Ishikawa (cell line): ENCODE data around the gene OGFOD2.

Experiments used
- CEBPB ChIP-seq: IDR thresholded peaks from 2 replicates; pipeline ENCODE4 v1.6.1; 2012
- CREB1 ChIP-seq: IDR thresholded peaks from 2 replicates; pipeline ENCODE4 v1.6.1; 2012; ENCODE audit warnings: low read depth
- EGR1 ChIP-seq: IDR thresholded peaks from 2 replicates; pipeline ENCODE4 v1.6.1; 2012
- EP300 ChIP-seq: IDR thresholded peaks from 2 replicates; pipeline ENCODE4 v1.6.1; 2012; ENCODE audit warnings: borderline replicate concordance
- MAX ChIP-seq: IDR thresholded peaks from 2 replicates; pipeline ENCODE4 v1.6.1; 2012
- NFIC ChIP-seq: IDR thresholded peaks from 2 replicates; pipeline ENCODE4 v1.6.1; 2012
- RAD21 ChIP-seq: IDR thresholded peaks from 2 replicates; pipeline ENCODE4 v1.6.1; 2012; ENCODE audit warnings: low read depth
- REST ChIP-seq: IDR thresholded peaks from 2 replicates; pipeline ENCODE4 v1.6.1; 2012; ENCODE audit warnings: low read depth, mild to moderate bottlenecking
- TAF1 ChIP-seq: IDR thresholded peaks from 2 replicates; pipeline ENCODE4 v1.6.1; 2012; ENCODE audit warnings: low read depth, mild to moderate bottlenecking
- TCF12 ChIP-seq: IDR thresholded peaks from 2 replicates; pipeline ENCODE4 v1.6.1; 2012; ENCODE audit warnings: low read depth
- TEAD4 ChIP-seq: IDR thresholded peaks from 2 replicates; pipeline ENCODE4 v1.6.1; 2012
- USF1 ChIP-seq: IDR thresholded peaks from 2 replicates; pipeline ENCODE4 v1.6.1; 2012
- YY1 ChIP-seq: IDR thresholded peaks from 2 replicates; pipeline ENCODE4 v1.6.1; 2012; ENCODE audit warnings: low read depth
- ZBTB7A ChIP-seq: IDR thresholded peaks from 2 replicates; pipeline ENCODE4 v1.6.1; 2012; ENCODE audit warnings: low read depth

GRCh38 chr12:122947352-122947792, 27.7 kb upstream of the OGFOD2 start:
- TF ChIP-seq USF1 (no peak), NFIC (no peak), REST (no peak), EP300 (no peak), CEBPB (no peak), RAD21 (no peak), YY1 (no peak), TCF12 (no peak), MAX (no peak), EGR1 (no peak), TAF1 (no peak), CREB1 (no peak), TEAD4 (no peak), ZBTB7A (no peak)
